Measurements from ENCODE around the gene RFPL2. TPM values are rescaled to one million over a fixed set of nuclear protein-coding genes. Genes with fewer than 3 reads are reported as not detected.
"Not testable (repeated sequence)": the region's sequence is repeated elsewhere in the genome, so short reads cannot be mapped to it uniquely, and the experiment has no call there.

Gene RFPL2
- polyA plus RNA-seq, 4 donors: 0.10 to 0.19 TPM; not detected in 2

DNA sequence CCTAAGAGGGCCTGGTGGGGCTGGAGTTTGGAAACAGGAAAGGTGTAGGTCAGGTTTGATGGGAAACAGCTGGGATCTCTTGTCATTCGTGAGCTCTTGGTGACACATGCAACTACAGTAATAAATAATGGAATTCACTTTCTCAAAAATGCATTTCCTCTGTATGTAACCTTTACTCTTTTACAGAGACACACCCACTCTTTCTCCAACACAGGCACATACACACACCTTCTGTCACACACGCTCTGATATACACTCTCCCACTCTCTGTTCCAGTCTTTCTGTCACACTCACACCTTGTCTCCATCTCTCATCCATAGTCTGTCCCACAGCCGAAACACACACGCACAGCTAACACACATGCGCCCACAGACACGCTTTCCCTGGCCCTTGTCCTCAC, 39.2 kb downstream of the RFPL2 start:
- peak; percentile 56 to 59 for DNase-seq
- Histone ChIP-seq H3K27ac (ENCODE audit: low read depth in 1 of 3, low read length in 2 of 3) (no peak overlapping the region), H3K27me3 (ENCODE audit: control insufficient read depth in 3 of 3, insufficient read depth in 3 of 3, low read length in 3 of 3) (no peaks in the 10 kb centered on the region), H3K4me1 (ENCODE audit: control insufficient read depth in 3 of 3, insufficient read depth in 2 of 3, low read depth in 1 of 3, low read length in 2 of 3) (peaks cover 0 to 11% (median 0%) of the 10 kb centered on the region in 3 donors), H3K4me3 (ENCODE audit: low read depth in 1 of 3, low read length in 3 of 3) (no peak overlapping the region), H3K36me3 (ENCODE audit: control insufficient read depth in 3 of 3, insufficient read depth in 2 of 3, low read depth in 1 of 3, low read length in 3 of 3) (no peaks in the 10 kb centered on the region), H3K9me3 (ENCODE audit: control insufficient read depth in 2 of 2, insufficient read depth in 1 of 2, low read depth in 1 of 2, low read length in 1 of 2) (no peaks in the 10 kb centered on the region)
- WGBS, 3 donors: 21 to 58% (median 43%) methylated on average over 6 of the region's 6 CpGs
- FAIRE-seq: no peak

DNA sequence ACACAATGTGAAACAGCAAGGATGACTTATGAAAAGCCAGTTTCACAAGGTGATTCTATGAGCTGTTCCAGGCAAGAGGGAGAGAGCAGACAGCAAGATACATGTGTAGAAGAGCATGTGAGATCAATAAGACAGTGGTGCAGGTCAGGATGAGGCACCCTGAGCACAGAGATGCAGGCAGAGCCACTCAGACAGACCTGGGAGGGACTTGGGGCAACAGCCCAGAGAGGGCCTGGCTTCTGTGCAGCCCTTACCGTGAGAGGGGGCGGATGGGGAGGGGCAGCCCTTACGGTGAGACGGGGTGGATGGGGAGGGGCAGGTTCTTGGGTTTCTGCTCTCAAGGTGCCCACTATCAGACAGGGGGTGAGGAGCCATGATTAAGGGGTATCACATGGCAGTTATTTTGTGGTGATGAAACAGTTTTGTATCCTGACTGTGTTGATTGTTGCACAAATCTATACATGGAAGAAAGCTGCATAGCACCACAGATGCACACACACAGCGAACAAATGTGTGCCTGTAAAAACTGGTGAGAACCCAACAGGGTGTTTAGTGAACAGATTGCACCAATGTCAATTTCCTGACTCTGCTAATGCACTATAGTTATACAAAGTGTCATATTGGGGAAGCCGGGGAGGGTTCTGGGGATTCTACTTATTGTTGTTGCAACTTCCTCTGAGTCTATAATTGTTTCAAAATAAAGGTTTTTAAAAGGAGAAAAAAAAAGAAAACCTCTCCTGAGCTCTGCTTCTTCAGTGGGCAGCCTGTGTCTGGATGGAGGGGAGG, 40.6 kb downstream of the RFPL2 start:
- Histone ChIP-seq H3K4me3 (ENCODE audit: low read depth in 1 of 3, low read length in 3 of 3) (no peak overlapping the region), H3K27ac (ENCODE audit: low read depth in 1 of 3, low read length in 2 of 3) (no peak overlapping the region), H3K36me3 (ENCODE audit: control insufficient read depth in 3 of 3, insufficient read depth in 2 of 3, low read depth in 1 of 3, low read length in 3 of 3) (no peaks in the 10 kb centered on the region), H3K27me3 (ENCODE audit: control insufficient read depth in 3 of 3, insufficient read depth in 3 of 3, low read length in 3 of 3) (no peaks in the 10 kb centered on the region), H3K4me1 (ENCODE audit: control insufficient read depth in 3 of 3, insufficient read depth in 2 of 3, low read depth in 1 of 3, low read length in 2 of 3) (peaks cover 0 to 11% (median 0%) of the 10 kb centered on the region in 3 donors), H3K9me3 (ENCODE audit: control insufficient read depth in 2 of 2, insufficient read depth in 1 of 2, low read depth in 1 of 2, low read length in 1 of 2) (no peaks in the 10 kb centered on the region)
- DNase-seq: no peak
- no peak for FAIRE-seq
- WGBS, 3 donors: 50 to 73% (median 58%) methylated on average over 6 of the region's 6 CpGs

DNA sequence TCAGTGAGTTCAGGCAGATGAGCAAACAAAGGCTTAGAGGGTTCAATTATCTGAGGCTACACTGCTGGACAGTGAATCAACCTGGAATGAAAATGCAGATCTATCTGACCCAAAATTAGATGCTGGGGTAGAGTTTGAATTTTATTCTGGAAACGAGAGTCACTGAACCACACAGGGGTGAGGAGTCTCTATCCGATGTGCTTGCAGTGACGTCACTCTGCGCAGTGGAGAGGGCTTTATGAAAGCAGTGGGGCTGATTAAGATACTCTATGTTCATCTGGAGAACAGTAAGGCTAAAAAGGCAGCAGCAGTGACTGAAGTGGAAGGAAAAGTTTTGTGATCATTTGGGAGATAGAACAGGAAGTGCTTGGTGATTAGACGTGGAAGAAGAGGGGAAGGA, 44.5 kb downstream of the RFPL2 start:
- H3K4me1 ChIP-seq (ENCODE audit: control insufficient read depth in 3 of 3, insufficient read depth in 2 of 3, low read depth in 1 of 3, low read length in 2 of 3); H3K36me3 ChIP-seq (ENCODE audit: control insufficient read depth in 3 of 3, insufficient read depth in 2 of 3, low read depth in 1 of 3, low read length in 3 of 3); H3K27ac ChIP-seq (ENCODE audit: low read depth in 1 of 3, low read length in 2 of 3); H3K4me3 ChIP-seq (ENCODE audit: low read depth in 1 of 3, low read length in 3 of 3); DNase-seq; H3K9me3 ChIP-seq (ENCODE audit: control insufficient read depth in 2 of 2, insufficient read depth in 1 of 2, low read depth in 1 of 2, low read length in 1 of 2); H3K27me3 ChIP-seq (ENCODE audit: control insufficient read depth in 3 of 3, insufficient read depth in 3 of 3, low read length in 3 of 3); FAIRE-seq: not testable (repeated sequence)
- WGBS, 3 donors: 76 to 82% (median 77%) methylated on average over 5 of the region's 5 CpGs

DNA sequence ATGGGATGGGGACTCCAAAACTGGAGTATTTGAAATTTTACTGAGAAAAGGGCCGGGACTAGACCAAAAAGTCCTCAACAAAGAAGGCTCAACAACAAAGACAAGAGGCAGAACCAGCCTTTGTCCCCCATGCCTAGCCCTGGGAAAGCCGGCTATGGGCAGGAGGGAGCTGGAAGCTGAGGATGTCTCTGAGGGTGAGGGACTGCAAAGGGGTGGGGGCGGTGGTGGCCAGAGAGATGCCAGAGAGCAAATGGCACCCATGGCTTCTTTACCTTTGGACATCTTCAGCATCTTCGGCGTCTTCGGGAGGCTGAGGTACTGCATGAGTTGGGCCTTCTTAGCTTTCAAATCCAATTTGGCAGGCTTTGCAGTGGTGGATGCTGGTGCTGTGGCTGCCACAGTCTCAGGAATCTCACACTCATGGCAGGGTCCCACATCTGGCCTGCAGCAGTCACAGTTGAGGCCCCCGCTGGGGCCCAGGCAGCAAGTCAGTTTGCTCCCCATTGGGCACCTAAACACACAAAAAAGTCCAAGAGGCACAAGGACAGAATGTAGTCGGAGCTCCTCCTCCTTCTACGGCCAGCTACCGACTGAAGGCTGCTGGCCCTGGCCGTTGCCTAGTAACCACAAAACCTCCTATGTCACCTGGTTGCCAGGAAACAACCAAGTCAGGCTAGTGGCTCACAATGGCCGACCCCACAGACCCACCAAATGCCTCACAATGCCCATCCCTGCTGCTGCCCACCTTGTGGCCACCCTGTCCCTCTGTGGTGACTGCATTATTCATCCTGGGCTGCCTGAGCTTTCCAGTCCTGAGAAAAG, 46.0 kb downstream of the RFPL2 start, which contains the start of gene C22orf42:
C22orf42 (minus strand) TSS at position 592 of the 822 bp plus-strand sequence; CDS start at position 504, 88 bp downstream.
- H3K27me3 ChIP-seq (ENCODE audit: control insufficient read depth in 3 of 3, insufficient read depth in 3 of 3, low read length in 3 of 3): no peaks in the 10 kb centered on the region
- no peaks in the 10 kb centered on the region for H3K36me3 ChIP-seq (ENCODE audit: control insufficient read depth in 3 of 3, insufficient read depth in 2 of 3, low read depth in 1 of 3, low read length in 3 of 3)
- no peak within 1 kb of the TSS for H3K4me3 ChIP-seq (ENCODE audit: low read depth in 1 of 3, low read length in 3 of 3)
- H3K4me1 ChIP-seq (ENCODE audit: control insufficient read depth in 3 of 3, insufficient read depth in 2 of 3, low read depth in 1 of 3, low read length in 2 of 3): no peaks in the 10 kb centered on the region
- no peaks in the 10 kb centered on the region for H3K9me3 ChIP-seq (ENCODE audit: control insufficient read depth in 2 of 2, insufficient read depth in 1 of 2, low read depth in 1 of 2, low read length in 1 of 2)
- WGBS, 3 donors: 72 to 86% (median 76%) methylated on average over 12 of the region's 12 CpGs
- DNase-seq (no peak), FAIRE-seq (no peak)
- no peak within 1 kb of the TSS for H3K27ac ChIP-seq (ENCODE audit: low read depth in 1 of 3, low read length in 2 of 3)

DNA sequence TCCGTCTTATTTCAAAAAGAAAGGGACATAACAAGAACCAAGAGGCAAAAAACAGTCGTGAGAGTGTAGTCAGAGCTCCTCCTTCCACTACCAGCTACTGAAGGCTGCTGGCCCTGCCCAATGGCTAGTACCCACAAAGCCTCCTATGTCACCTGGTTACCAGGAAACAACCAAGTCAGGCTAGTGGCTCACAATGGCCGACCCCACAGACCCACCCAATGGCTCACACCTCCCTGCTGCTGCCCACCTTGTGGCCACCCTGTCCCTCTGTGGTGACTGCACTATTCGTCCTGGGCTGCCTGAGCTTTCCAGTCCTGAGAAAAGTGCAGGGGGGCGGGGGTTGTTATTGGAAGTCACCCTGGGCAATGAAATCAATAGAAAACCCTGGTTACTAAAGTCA, 47.2 kb downstream of the RFPL2 start:
- not testable (repeated sequence) for H3K4me1 ChIP-seq (ENCODE audit: control insufficient read depth in 3 of 3, insufficient read depth in 2 of 3, low read depth in 1 of 3, low read length in 2 of 3); H3K27ac ChIP-seq (ENCODE audit: low read depth in 1 of 3, low read length in 2 of 3); H3K9me3 ChIP-seq (ENCODE audit: control insufficient read depth in 2 of 2, insufficient read depth in 1 of 2, low read depth in 1 of 2, low read length in 1 of 2); H3K27me3 ChIP-seq (ENCODE audit: control insufficient read depth in 3 of 3, insufficient read depth in 3 of 3, low read length in 3 of 3); DNase-seq; H3K4me3 ChIP-seq (ENCODE audit: low read depth in 1 of 3, low read length in 3 of 3); H3K36me3 ChIP-seq (ENCODE audit: control insufficient read depth in 3 of 3, insufficient read depth in 2 of 3, low read depth in 1 of 3, low read length in 3 of 3); FAIRE-seq
- 72 to 80% (median 74%) methylated on average over 4 to 5 of the region's 5 CpGs for WGBS, 3 donors

DNA sequence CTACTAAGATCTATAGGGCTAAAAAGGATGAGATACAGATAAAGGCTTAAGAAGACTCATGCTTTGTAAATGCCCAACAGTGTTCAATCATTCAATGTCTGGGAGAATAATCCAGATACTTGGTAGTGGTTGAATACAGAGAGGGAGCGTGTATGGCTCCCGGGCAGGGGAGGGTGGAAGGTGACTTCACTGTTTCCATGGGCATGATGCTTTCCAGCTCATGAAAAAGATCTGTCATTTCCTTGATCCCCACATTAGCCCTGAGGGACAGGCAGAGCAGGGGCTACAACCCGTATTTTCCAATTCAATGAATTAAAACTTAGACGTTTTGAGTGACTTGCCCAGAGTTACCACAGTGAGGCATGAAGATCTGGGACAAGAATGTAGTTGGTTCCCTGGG, 50.1 kb downstream of the RFPL2 start:
- not testable (repeated sequence) for H3K36me3 ChIP-seq (ENCODE audit: control insufficient read depth in 3 of 3, insufficient read depth in 2 of 3, low read depth in 1 of 3, low read length in 3 of 3); FAIRE-seq; H3K27me3 ChIP-seq (ENCODE audit: control insufficient read depth in 3 of 3, insufficient read depth in 3 of 3, low read length in 3 of 3); H3K9me3 ChIP-seq (ENCODE audit: control insufficient read depth in 2 of 2, insufficient read depth in 1 of 2, low read depth in 1 of 2, low read length in 1 of 2); DNase-seq; H3K4me1 ChIP-seq (ENCODE audit: control insufficient read depth in 3 of 3, insufficient read depth in 2 of 3, low read depth in 1 of 3, low read length in 2 of 3); H3K27ac ChIP-seq (ENCODE audit: low read depth in 1 of 3, low read length in 2 of 3); H3K4me3 ChIP-seq (ENCODE audit: low read depth in 1 of 3, low read length in 3 of 3)
- WGBS, 3 donors: 79 to 88% (median 82%) methylated on average over 4 of the region's 4 CpGs

DNA sequence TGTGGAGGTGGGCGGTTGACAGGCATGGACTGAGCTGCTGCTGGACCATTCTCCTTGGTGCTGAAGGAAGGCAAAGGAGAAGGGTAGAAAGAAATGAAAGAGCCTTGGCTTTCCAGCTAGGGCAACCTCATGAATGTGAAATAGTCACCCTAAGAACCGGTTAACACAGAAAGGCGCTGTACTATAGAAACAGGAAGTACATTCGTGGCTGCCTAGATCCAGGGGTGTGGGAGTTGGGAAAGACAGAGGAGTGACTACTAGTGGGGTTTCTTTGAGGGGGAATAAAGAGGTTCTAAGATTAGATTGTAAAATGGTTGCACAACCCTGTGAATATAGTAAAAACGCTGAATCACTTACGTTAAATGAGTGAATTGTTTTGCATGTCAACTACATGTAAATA, 53.2 kb downstream of the RFPL2 start:
- H3K36me3 ChIP-seq (ENCODE audit: control insufficient read depth in 3 of 3, insufficient read depth in 2 of 3, low read depth in 1 of 3, low read length in 3 of 3); H3K4me3 ChIP-seq (ENCODE audit: low read depth in 1 of 3, low read length in 3 of 3); H3K9me3 ChIP-seq (ENCODE audit: control insufficient read depth in 2 of 2, insufficient read depth in 1 of 2, low read depth in 1 of 2, low read length in 1 of 2); H3K27me3 ChIP-seq (ENCODE audit: control insufficient read depth in 3 of 3, insufficient read depth in 3 of 3, low read length in 3 of 3); DNase-seq; H3K27ac ChIP-seq (ENCODE audit: low read depth in 1 of 3, low read length in 2 of 3); H3K4me1 ChIP-seq (ENCODE audit: control insufficient read depth in 3 of 3, insufficient read depth in 2 of 3, low read depth in 1 of 3, low read length in 2 of 3); FAIRE-seq: not testable (repeated sequence)
- 72 to 78% (median 75%) methylated on average over 6 of the region's 6 CpGs for WGBS, 3 donors

DNA sequence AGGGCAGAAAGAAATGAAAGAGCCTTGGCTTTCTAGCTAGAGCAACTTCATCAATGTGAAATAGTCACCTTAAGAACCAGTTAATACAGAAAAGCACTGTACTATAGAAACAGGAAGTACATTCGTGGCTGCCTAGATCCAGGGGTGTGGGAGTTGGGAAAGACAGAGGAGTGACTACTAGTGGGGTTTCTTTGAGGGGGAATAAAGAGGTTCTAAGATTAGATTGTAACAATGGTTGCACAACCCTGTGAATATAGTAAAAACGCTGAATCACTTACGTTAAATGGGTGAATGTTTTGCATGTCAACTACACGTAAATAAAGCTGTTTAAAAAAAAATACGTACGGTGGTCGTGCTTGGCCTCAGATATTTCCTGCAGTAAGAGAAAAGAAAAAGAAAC, 54.2 kb downstream of the RFPL2 start:
- not testable (repeated sequence) for DNase-seq; FAIRE-seq; H3K27me3 ChIP-seq (ENCODE audit: control insufficient read depth in 3 of 3, insufficient read depth in 3 of 3, low read length in 3 of 3); H3K36me3 ChIP-seq (ENCODE audit: control insufficient read depth in 3 of 3, insufficient read depth in 2 of 3, low read depth in 1 of 3, low read length in 3 of 3); H3K4me3 ChIP-seq (ENCODE audit: low read depth in 1 of 3, low read length in 3 of 3); H3K9me3 ChIP-seq (ENCODE audit: control insufficient read depth in 2 of 2, insufficient read depth in 1 of 2, low read depth in 1 of 2, low read length in 1 of 2); H3K4me1 ChIP-seq (ENCODE audit: control insufficient read depth in 3 of 3, insufficient read depth in 2 of 3, low read depth in 1 of 3, low read length in 2 of 3); H3K27ac ChIP-seq (ENCODE audit: low read depth in 1 of 3, low read length in 2 of 3)
- WGBS, 3 donors: 50 to 67% (median 58%) methylated on average over 7 of the region's 7 CpGs
